Umbilical cord (tissue), 2 donors: ENCODE data around the gene OTUD3. TPM values are rescaled to one million over a fixed set of nuclear protein-coding genes. Genes with fewer than 3 reads are reported as not detected.
A peak's percentile ranks its signal among the peaks of the same experiment; 100 is the strongest.
"Not testable (repeated sequence)": the region's sequence is repeated elsewhere in the genome, so short reads cannot be mapped to it uniquely, and the experiment has no call there.

Experiments
- DNase-seq: peaks from one replicate; pipeline ENCODE4 v3.0.0-alpha.2; 2015; ENCODE audit warnings: low spot score
- total RNA-seq: library from RNA; depleted of rRNA; stranded (reverse); fragments of >200 nt; gene quantifications from one replicate; pipeline ENCODE4 v1.2.3, GENCODE V29; 2014; ENCODE audit warnings: low replicate concordance; ENCODE audit not compliant: insufficient read depth

Gene OTUD3
- total RNA-seq, 1 donor from 2014 or later: 8.4 TPM

DNA sequence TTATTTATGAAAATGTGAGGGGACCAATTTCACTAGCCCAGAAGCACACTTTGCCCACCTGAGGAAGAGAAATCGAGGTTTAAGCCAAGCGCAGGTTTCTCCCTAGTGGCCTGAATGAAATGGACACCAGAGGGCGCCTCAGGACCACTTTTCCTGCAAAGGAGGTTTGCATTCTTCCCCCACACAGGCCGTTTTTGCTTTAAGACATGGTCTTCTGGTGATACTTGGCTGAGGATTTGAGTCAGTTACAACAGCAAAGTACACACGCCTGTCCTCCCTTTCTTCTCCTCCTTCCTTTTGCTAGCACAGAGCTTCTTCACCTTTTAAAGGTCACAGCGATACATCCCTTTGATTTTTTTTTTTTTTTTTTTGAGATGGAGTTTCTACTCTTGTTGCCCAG, 35.9 kb downstream of the OTUD3 start:
- DNase-seq: peak; percentile 91

DNA sequence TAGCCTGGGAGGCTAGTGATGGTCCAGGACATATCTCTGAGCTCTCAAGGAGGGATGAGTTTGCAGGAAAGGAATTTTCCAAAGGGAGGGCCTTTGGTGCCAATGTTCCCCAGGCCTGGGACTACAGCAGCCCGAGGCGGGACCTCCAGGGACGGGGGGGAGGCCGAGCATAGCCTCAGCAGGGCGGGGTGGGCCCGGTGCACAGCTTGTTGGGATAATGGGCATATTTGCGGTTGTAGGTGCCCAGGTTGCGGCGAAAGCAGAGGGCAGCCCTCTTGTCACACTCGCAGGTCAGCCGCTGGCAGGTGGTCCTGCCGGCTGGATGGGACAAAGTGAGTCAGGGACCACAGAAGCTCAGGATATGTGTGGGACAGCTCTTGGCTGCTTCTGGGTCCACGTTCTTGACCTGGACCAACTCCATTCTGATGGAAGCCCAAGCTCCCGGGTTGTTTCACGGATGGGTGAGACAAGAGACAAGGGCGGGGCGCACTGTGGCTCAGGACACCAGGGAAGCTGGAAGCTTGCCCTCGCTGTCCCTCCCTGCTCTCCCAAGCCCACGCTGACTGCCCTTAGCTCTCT, 38.0 kb downstream of the OTUD3 start:
- no peak for DNase-seq

DNA sequence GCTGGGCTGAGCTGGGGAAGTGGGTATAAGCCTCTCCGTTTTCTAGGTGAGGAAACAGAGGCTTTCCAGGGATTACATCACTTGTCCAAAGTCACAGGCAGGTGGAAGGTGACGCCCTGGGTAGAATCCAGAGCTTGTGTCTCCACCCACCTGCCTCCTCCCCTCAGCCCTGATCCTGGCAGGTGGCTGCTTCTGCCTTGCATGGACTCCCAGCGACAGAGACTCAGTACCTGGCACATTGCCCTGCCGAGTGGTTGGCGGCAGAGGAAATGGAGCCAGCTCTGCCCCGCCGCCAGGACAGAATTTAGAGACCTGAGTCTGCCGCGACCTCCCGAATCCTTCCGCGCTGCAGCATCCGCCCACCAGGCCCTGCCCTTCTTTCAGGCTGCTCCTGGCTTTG, 39.1 kb downstream of the OTUD3 start:
- DNase-seq: no peak

DNA sequence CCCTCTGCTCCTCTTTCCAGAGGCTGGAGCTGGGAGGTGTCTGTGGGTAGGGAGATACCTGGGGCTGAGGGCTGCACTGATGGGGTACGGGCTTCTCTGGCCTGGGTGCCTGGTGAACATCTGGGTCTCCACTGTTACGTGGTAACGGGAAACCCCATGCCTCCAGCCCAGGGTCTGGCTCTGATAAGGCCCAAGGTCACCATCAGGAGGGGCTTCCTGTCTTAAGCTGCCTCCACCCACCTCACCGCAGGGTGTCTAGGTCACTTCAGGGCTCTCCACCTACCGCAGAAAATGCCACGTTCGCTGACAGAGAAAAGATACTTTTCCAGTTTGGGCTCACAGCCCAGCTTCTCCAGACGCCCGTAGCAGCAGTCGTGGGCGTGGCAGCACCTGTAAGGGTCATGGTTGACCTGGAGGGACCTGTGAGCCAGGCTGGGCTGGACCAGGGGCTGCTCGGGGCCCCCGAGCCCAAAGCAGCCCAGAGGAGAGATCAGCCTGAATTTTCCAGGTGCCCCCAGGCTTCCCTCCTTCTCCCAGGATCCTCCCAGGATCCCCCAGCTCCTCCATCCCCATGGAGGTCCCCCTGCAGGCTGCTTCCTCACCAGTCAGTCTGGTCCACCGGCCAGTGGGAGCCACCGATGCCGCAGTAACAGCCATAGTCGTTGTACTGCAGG, 40.0 kb downstream of the OTUD3 start:
- no peak for DNase-seq

DNA sequence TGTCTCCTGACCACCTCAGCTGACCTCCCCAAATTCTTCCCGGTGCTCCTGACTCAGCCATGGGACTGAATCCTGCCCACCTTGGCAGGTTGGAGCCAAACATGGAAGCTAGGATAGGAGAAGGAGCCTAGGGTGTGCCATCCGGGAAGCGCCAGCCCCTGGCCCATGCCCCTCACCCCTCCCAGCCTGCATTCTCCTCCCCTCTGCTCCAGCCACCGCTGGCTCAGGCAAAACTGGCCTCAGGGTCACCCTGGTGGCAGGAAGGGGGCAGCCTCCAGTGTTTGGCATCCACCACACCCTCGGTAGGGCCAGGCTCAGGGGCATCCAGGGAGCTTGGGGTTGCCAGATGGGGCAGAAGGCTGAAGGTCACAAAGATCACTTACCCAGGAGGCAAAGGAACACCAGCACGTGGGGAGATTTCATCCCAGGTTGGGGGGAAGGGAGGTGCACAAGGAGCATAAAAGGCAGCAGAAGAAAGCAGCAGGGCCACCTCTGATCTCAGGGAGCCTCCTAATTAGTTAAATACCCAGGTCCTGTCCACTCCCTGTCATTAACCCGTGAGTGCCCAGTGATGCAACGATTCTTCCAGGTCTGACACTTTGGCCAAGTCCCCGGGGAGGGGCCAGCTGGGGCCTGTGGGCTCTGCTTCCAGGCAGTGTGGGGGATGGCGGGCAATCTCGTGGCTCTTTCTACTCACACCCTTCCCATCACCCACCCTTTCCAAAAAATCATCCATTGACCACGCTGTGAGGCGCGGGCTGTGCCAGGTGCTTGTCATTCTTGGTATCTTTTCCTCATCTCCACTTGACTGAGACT, 41.1 kb downstream of the OTUD3 start, which contains the start of gene PLA2G2E:
Gene PLA2G2E (minus strand): TSS at position 481 of the 816 bp plus-strand sequence. CDS start 58 bp downstream, at position 423.
- DNase-seq: no peak

DNA sequence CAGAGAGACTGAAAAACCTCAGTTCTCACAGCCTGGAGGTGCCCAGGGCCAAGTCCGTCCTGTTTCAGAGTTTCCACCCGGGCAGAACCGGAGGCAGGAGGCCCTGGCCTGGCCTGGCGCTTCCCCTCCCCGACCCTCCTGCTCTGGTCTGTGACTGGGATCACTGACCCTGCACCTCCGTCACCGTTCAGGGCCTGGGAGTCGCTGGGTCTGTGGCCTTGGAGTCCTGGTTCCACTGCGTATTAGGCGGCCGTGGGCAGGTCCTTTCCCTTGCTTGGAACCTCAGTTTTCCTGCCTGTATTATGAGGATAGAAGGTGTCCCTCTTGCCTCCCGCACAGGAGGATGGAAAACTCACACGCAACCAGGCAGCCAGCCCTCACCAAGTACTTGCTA, 41.8 kb downstream of the OTUD3 start:
- DNase-seq: no peak

DNA sequence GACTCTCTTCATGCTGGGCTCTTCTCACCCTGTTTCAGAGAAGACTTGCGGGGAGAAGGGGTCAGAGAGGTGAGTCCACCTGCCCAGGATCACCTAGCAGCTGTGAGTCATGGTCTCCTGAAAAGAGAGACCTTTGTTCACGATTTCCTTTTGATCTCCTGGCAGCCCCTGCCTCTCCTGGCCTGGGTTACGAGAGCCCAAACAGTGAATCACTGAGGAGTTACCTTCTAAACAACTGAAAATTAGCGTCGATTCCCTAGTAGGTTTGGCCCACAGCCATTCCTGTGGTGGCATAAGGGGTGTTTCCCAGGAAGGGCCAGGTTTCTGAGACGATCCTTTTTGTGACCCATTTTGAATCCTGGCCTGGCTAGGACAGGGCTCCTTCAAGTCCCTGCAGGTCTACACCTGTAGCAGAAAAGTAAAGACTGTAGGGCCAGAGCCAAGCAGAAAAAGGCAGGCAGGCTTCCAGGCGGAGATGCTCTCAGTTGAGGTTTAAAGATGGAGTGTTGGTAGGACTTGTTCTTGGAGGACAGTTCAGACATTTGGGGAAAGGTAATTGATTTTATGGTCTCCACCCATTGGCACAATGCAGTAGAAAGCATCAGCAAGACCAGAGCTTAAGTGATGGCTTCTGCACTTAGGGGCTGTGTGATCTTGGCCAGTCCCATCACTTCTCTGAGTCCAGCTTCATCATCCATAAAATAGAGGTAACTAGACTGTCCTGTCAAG, 43.3 kb downstream of the OTUD3 start:
- DNase-seq: no peak

- no peak for DNase-seq
Observed at GRCh38 chr1:19926296-19927129, 44.3 kb downstream of the OTUD3 start.

DNA sequence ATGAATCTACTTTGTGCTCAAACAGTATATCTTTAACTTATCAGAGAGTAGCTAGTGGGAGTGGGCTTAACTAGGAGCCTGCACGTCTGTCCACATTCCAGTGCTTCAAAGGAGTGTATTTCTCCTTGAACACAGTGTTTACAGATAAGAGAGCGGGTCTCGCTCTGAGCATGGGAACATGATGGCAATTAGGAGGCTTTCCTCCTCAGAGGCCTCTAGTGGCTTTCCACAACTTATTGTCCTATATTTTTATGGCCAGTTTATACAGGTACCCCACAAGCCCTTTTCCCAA, 44.9 kb downstream of the OTUD3 start:
- DNase-seq: not testable (repeated sequence)

GRCh38 chr1:19932866-19933265, 50.7 kb downstream of the OTUD3 start:
- DNase-seq: no peak

DNA sequence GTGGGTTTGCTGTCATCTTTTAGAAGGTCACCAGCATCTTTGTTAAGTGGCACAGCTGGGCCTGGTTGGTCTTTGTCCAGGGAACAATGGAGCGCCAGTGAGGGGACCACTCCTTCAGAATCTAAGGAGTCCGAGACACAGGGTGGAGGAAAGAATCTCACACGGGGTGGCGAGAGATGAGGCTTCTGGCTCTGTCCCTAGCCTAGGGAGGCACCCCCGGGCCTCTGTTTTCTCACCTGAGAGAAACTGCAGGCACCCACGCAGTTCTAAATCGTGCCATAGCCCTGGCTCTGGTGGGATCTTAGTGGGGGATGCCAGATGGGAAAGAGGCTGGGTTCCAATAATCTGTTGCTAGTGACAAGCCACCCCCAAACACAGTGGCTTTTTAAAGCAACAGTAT, 52.1 kb downstream of the OTUD3 start:
- no peak for DNase-seq

- DNase-seq: no peak
Observed at GRCh38 chr1:19936061-19936750, 54.0 kb downstream of the OTUD3 start.

DNA sequence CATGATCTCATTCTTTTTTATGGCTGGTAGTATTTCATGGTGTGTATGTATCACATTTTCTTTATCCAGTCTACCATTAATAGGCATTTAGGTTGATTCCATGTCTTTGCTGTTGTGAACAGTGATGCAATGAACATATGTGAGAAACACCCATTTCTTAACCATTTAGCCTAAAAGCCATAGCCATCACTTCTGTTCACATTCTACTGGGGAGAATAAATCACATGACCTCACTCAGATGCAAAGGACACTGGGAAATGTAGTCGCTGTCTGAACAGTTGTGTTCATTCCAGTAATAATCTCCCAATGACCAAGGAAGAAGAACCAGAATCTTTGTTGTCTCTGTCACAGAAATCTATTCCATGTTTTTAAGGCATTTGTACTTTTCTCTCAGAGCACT, 56.3 kb downstream of the OTUD3 start:
- peak; percentile 57 for DNase-seq

GRCh38 chr1:19940486-19941205, 58.5 kb downstream of the OTUD3 start:
- no peak for DNase-seq

DNA sequence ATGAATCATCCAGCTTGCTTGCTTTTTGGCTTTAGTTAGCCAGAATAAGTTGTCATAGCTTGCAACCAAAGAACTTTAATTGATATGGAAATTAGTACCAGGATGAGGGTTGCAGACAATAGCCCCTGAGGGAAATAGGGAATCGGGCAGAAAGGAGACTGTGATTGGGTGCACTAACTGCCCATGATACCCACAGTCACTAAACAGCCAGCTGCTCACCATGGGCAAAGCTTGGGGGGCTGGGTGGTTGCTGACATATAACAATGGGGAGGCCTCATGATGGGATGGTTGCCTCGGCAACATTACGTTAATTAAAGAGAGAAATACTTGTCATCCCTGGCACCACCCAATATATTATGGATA, 59.0 kb downstream of the OTUD3 start:
- no peak for DNase-seq

DNA sequence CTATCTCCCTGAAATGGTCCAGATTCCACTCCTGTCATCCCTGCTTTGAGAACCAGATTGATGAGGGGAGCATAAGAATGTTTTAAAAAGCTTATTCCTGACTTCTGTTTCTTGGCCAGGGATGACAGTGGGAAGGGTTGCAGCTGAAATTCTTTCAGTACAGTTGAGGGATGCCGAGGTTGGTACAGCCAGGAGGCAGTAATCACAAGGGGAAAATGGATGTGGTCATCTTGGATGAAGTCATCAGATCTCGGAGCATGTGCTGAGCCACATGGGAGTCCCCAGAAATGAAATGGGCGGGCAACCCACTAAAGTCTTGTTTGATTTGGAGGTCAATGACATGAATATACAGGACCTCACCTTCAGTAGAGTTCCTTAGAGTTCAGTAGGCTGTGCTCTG, 59.9 kb downstream of the OTUD3 start:
- peak; percentile 50 for DNase-seq

GRCh38 chr1:19942657-19943056, 60.5 kb downstream of the OTUD3 start:
- DNase-seq: no peak

GRCh38 chr1:19945914-19946313, 63.7 kb downstream of the OTUD3 start:
- DNase-seq: no peak

- DNase-seq: no peak
Observed at GRCh38 chr1:19946331-19946751, 64.1 kb downstream of the OTUD3 start.

DNA sequence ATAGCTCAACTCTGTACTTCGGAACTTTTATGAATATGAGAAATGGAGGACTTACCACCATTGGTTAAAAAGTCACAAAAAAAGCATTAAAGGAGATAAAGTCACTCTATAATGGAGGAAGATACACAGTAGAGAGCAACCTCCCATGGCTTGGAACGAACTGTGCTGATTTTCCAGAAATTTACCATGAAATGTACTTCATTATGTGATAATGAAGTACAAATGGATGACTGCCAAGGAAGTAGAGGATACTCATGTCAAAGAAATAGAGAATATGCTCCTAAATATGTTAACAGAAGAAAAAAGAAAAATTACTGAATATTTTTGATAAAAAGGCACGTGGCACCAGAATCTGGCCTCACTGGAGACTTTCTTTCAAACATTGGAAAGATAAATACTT, 64.8 kb downstream of the OTUD3 start:
- DNase-seq: no peak
